GM19324 (cell line): ENCODE results near the gene HMHB1.

Source experiments
- ATAC-seq: cut with Tn5 transposase; IDR thresholded peaks from one replicate; pipeline ENCODE4 v1.9.1; 2021; ENCODE audit warnings: mild to moderate bottlenecking, moderate library complexity; ENCODE audit not compliant: unreplicated experiment, low FRiP score

Gene HMHB1

DNA sequence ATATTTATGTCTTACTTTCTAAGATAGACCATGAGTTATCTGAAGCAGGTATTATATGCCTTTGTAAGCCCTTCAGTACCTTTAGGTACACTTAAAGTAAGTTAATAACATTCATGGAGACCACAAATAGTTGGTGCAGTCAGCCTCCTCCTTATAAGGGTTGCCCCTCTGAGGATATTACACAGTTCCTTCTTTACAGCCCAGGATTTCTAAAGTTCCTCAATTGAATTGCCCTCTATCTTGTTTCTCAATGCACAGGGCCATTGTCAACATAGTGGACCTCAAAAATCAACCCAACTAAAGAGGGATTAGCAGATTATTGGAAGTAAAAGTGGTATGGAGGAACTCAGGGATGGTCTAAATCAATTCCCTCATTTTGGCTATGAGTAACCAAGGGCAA lies 50.3 kb downstream of the HMHB1 start:
- no peak for ATAC-seq

DNA sequence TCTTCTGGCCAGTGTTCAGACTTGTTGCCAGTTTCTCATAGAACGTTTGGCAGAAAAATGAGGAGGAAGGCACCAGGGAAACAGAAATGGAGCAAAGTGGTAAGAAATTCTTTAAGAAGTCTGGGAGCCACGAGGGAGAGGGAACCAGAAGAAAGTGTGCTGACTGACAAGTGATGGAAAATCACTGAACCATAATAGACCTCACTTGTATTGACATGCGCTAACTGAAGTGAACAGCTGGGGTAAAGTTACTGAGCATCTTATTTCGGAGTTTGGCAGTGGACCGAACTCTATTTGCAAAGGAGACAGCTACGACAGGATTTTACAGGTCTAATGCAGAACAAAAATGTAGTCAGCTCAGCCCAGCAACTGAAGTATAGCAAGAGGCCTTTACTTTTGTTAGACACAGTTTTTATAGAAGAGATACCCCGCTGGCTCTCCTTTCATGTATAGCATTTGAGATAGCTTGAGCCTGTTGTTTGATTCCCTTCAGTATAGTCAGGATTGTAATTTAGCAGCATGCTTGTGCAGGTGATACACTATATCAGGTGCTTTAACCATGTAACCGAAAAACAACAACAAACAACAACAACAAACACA lies 53.6 kb downstream of the HMHB1 start:
- ATAC-seq: no peak
